HepG2 (cell line): ENCODE measurements around the gene AHCY. TPM values are rescaled to one million over a fixed set of nuclear protein-coding genes. Genes with fewer than 3 reads are reported as not detected.

Experiments used
- ELF3 ChIP-seq: IDR thresholded peaks from 2 replicates; pipeline ENCODE4 v1.6.1; 2016; ENCODE audit warnings: missing genetic modification reagents, missing compliant biosample characterization
- FLYWCH1 ChIP-seq: sonication (generic); formaldehyde crosslinking; IDR thresholded peaks from 2 replicates; pipeline ENCODE4 v1.8.1; 2023; ENCODE audit warnings: mild to moderate bottlenecking, missing genetic modification reagents
- FOXA3 ChIP-seq: IDR thresholded peaks from 2 replicates; pipeline ENCODE4 v1.6.1; 2016; ENCODE audit warnings: missing genetic modification reagents, missing compliant biosample characterization
- HMG20A ChIP-seq: IDR thresholded peaks from 2 replicates; pipeline ENCODE4 v1.6.1; 2016; ENCODE audit warnings: borderline replicate concordance
- KDM5B ChIP-seq: sonication (generic); formaldehyde crosslinking; IDR thresholded peaks from 2 replicates; pipeline ENCODE4 v1.4.0; 2020; ENCODE audit warnings: missing genetic modification reagents, mild to moderate bottlenecking, borderline replicate concordance
- PAF1 ChIP-seq: IDR thresholded peaks from 2 replicates; pipeline ENCODE4 v1.6.1; 2016; ENCODE audit warnings: missing genetic modification reagents, missing compliant biosample characterization
- PHF5A ChIP-seq: IDR thresholded peaks from one replicate; pipeline ENCODE4 v1.6.1; 2018; ENCODE audit warnings: low read depth, missing genetic modification reagents; ENCODE audit not compliant: unreplicated experiment
- RAD21 ChIP-seq: fragments of 450-650 bp; formaldehyde crosslinking; IDR thresholded peaks from 2 replicates; pipeline ENCODE4 v1.5.0; 2020; ENCODE audit warnings: mild to moderate bottlenecking
- SMARCE1 ChIP-seq: fragments of 450-650 bp; IDR thresholded peaks from 2 replicates; pipeline ENCODE4 v1.6.1; 2017; ENCODE audit warnings: borderline replicate concordance
- SNAPC2 ChIP-seq: sonication (generic); formaldehyde crosslinking; IDR thresholded peaks from 2 replicates; pipeline ENCODE4 v1.8.1; 2022; ENCODE audit warnings: mild to moderate bottlenecking, missing genetic modification reagents
- YEATS2 ChIP-seq: sonication (generic); formaldehyde crosslinking; IDR thresholded peaks from 2 replicates; pipeline ENCODE4 v1.4.0; 2020; ENCODE audit warnings: missing genetic modification reagents, borderline replicate concordance
- ZFP36L2 ChIP-seq: sonication (generic); formaldehyde crosslinking; IDR thresholded peaks from 2 replicates; pipeline ENCODE4 v1.4.0; 2020; ENCODE audit warnings: missing genetic modification reagents
- ZNF12 ChIP-seq: sonication (generic); formaldehyde crosslinking; IDR thresholded peaks from 2 replicates; pipeline ENCODE4 v1.5.0; 2020; ENCODE audit warnings: missing genetic modification reagents
- ZNF292 ChIP-seq: sonication (generic); formaldehyde crosslinking; IDR thresholded peaks from 2 replicates; pipeline ENCODE4 v1.8.1; 2022; ENCODE audit warnings: mild to moderate bottlenecking, low read depth, missing genetic modification reagents, borderline replicate concordance
- ZNF333 ChIP-seq: sonication (generic); formaldehyde crosslinking; IDR thresholded peaks from 2 replicates; pipeline ENCODE4 v1.4.0; 2020; ENCODE audit warnings: mild to moderate bottlenecking, missing genetic modification reagents, borderline replicate concordance
- ZNF720 ChIP-seq: sonication (generic); formaldehyde crosslinking; IDR thresholded peaks from 2 replicates; pipeline ENCODE4 v1.4.0; 2020; ENCODE audit warnings: missing genetic modification reagents
- ZSCAN21 ChIP-seq: sonication (generic); formaldehyde crosslinking; IDR thresholded peaks from 2 replicates; pipeline ENCODE4 v1.8.0; 2022; ENCODE audit warnings: mild to moderate bottlenecking, missing genetic modification reagents, moderate library complexity, borderline replicate concordance
- polyA plus RNA-seq, 8 experiments: library from polyadenylated mRNA; depleted of rRNA in 3 of 8; stranded (reverse) in 7 of 8; unstranded in 1 of 8; fragments of >200 nt; fragmentation: Illumina TruSeq in 4 of 8; extraction: Trizol in 4 of 8; gene quantifications; 2 replicates each; pipeline versions ENCODE4 v1.2.1 to v1.2.3, GENCODE V29; 2011 to 2016; ENCODE audit warnings: low read depth in 4 of 8, missing spikeins in 1 of 8, mixed read lengths in 1 of 8; ENCODE audit not compliant: insufficient read depth in 1 of 8
- total RNA-seq, 5 experiments: library from RNA; depleted of rRNA; stranded (reverse); fragments of >200 nt; fragmentation: Illumina TruSeq; extraction: Trizol; gene quantifications; 2 replicates each; pipeline ENCODE4 v1.2.3, GENCODE V29; 2016; ENCODE audit warnings: low read depth in 1 of 5
- TF ChIP-seq, protein P1 (sequence below): sonication (generic); formaldehyde crosslinking; conservative IDR thresholded peaks from 2 replicates; pipeline ENCODE4 v1.8.0; 2022; ENCODE audit warnings: mild to moderate bottlenecking, moderate library complexity, missing genetic modification reagents
- TF ChIP-seq, protein P2 (sequence below): sonication (generic); formaldehyde crosslinking; conservative IDR thresholded peaks from 2 replicates; pipeline ENCODE4 v1.4.0; 2020; ENCODE audit warnings: mild to moderate bottlenecking, missing genetic modification reagents, moderate library complexity
- TF ChIP-seq, protein P3 (sequence below): sonication (generic); formaldehyde crosslinking; IDR thresholded peaks from 2 replicates; pipeline ENCODE4 v1.9.0; 2021; ENCODE audit warnings: missing genetic modification reagents, mild to moderate bottlenecking, borderline replicate concordance
- TF ChIP-seq, protein P4 (sequence below): sonication (generic); formaldehyde crosslinking; IDR thresholded peaks from 2 replicates; pipeline ENCODE4 v1.4.0; 2020; ENCODE audit warnings: missing genetic modification reagents
- TF ChIP-seq, protein P5 (sequence below): sonication (generic); formaldehyde crosslinking; IDR thresholded peaks from 2 replicates; pipeline ENCODE4 v1.5.1; 2020; ENCODE audit warnings: missing genetic modification reagents, mild to moderate bottlenecking, borderline replicate concordance

Gene AHCY
- total and polyA plus RNA-seq, 2 of the 13 experiments (the other 11 are each of a cell fraction or from before 2014, with no cell fraction given) = 407 to 419 TPM

DNA sequence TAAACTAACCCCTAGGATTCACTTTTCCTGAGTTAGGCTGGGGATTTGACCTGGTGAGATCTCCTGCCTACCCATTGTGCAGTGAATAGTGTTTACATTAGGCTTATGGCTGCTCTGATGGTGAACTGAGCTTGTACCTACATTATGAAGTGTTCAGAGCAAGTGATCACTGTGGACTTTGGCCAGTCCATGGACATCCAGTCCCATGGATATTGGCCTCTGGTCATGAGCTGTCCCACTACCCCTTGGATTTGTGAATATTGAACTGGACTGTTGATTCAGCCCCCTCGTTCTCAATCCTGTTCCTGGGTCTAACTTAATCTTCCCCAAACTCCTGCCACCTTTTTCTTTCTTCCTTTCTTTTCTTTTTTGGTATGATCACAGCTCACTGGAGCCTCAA, 48.2 kb downstream of the AHCY start (continued):
- TF ChIP-seq, protein P1, sequence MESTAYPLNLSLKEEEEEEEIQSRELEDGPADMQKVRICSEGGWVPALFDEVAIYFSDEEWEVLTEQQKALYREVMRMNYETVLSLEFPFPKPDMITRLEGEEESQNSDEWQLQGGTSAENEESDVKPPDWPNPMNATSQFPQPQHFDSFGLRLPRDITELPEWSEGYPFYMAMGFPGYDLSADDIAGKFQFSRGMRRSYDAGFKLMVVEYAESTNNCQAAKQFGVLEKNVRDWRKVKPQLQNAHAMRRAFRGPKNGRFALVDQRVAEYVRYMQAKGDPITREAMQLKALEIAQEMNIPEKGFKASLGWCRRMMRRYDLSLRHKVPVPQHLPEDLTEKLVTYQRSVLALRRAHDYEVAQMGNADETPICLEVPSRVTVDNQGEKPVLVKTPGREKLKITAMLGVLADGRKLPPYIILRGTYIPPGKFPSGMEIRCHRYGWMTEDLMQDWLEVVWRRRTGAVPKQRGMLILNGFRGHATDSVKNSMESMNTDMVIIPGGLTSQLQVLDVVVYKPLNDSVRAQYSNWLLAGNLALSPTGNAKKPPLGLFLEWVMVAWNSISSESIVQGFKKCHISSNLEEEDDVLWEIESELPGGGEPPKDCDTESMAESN (CRISPR knock-in tag) = no peak
- peak; percentile 56 for TF ChIP-seq HMG20A (CRISPR knock-in tag)
- TF ChIP-seq SNAPC2 (CRISPR knock-in tag) = no peak
- TF ChIP-seq KDM5B (CRISPR knock-in tag) = 0 out of 2 replicates have a peak, but pooled peaks have one; percentile 4
- TF ChIP-seq ZNF292 (CRISPR knock-in tag) = peak; percentile 35; the same call in 1 of the 2 replicates
- peak; percentile 39; the same call in 1 of the 2 replicates for TF ChIP-seq RAD21 (CRISPR knock-in tag)
- TF ChIP-seq ELF3 (CRISPR knock-in tag) = no peak; the same call in 1 of the 2 replicates
- TF ChIP-seq SMARCE1 = no peak
- TF ChIP-seq, protein P2, sequence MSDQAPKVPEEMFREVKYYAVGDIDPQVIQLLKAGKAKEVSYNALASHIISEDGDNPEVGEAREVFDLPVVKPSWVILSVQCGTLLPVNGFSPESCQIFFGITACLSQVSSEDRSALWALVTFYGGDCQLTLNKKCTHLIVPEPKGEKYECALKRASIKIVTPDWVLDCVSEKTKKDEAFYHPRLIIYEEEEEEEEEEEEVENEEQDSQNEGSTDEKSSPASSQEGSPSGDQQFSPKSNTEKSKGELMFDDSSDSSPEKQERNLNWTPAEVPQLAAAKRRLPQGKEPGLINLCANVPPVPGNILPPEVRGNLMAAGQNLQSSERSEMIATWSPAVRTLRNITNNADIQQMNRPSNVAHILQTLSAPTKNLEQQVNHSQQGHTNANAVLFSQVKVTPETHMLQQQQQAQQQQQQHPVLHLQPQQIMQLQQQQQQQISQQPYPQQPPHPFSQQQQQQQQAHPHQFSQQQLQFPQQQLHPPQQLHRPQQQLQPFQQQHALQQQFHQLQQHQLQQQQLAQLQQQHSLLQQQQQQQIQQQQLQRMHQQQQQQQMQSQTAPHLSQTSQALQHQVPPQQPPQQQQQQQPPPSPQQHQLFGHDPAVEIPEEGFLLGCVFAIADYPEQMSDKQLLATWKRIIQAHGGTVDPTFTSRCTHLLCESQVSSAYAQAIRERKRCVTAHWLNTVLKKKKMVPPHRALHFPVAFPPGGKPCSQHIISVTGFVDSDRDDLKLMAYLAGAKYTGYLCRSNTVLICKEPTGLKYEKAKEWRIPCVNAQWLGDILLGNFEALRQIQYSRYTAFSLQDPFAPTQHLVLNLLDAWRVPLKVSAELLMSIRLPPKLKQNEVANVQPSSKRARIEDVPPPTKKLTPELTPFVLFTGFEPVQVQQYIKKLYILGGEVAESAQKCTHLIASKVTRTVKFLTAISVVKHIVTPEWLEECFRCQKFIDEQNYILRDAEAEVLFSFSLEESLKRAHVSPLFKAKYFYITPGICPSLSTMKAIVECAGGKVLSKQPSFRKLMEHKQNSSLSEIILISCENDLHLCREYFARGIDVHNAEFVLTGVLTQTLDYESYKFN = peak; percentile 48; the same call in 1 of the 2 replicates
- TF ChIP-seq FOXA3 (CRISPR knock-in tag) = peak; percentile 92
- TF ChIP-seq, protein P3, sequence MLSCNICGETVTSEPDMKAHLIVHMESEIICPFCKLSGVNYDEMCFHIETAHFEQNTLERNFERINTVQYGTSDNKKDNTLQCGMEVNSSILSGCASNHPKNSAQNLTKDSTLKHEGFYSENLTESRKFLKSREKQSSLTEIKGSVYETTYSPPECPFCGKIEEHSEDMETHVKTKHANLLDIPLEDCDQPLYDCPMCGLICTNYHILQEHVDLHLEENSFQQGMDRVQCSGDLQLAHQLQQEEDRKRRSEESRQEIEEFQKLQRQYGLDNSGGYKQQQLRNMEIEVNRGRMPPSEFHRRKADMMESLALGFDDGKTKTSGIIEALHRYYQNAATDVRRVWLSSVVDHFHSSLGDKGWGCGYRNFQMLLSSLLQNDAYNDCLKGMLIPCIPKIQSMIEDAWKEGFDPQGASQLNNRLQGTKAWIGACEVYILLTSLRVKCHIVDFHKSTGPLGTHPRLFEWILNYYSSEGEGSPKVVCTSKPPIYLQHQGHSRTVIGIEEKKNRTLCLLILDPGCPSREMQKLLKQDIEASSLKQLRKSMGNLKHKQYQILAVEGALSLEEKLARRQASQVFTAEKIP (CRISPR knock-in tag) = no peak
- peak; percentile 76; the same call in 1 of the 2 replicates for TF ChIP-seq ZNF12
- no peak for TF ChIP-seq ZFP36L2 (CRISPR knock-in tag)
- TF ChIP-seq, protein P4, sequence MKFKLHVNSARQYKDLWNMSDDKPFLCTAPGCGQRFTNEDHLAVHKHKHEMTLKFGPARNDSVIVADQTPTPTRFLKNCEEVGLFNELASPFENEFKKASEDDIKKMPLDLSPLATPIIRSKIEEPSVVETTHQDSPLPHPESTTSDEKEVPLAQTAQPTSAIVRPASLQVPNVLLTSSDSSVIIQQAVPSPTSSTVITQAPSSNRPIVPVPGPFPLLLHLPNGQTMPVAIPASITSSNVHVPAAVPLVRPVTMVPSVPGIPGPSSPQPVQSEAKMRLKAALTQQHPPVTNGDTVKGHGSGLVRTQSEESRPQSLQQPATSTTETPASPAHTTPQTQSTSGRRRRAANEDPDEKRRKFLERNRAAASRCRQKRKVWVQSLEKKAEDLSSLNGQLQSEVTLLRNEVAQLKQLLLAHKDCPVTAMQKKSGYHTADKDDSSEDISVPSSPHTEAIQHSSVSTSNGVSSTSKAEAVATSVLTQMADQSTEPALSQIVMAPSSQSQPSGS (CRISPR knock-in tag) = no peak
- TF ChIP-seq YEATS2 (CRISPR knock-in tag) = no peak
- no peak for TF ChIP-seq FLYWCH1 (CRISPR knock-in tag)
- no peak for TF ChIP-seq ZNF333 (CRISPR knock-in tag)
- TF ChIP-seq, protein P5, sequence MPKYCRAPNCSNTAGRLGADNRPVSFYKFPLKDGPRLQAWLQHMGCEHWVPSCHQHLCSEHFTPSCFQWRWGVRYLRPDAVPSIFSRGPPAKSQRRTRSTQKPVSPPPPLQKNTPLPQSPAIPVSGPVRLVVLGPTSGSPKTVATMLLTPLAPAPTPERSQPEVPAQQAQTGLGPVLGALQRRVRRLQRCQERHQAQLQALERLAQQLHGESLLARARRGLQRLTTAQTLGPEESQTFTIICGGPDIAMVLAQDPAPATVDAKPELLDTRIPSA (CRISPR knock-in tag) = no peak
- TF ChIP-seq ZSCAN21 (CRISPR knock-in tag) = no peak
- TF ChIP-seq ZNF720 (CRISPR knock-in tag) = no peak
- no peak for TF ChIP-seq PAF1 (CRISPR knock-in tag)
- TF ChIP-seq PHF5A = no peak
